HG02759 (cell line): Measurements from ENCODE around the gene PLCG2.
"Not testable (repeated sequence)": the region's sequence is repeated elsewhere in the genome, so short reads cannot be mapped to it uniquely, and the experiment has no call there.

ENCODE experiments used
- ATAC-seq: cut with Tn5 transposase; IDR thresholded peaks from one replicate; pipeline ENCODE4 v1.9.1; 2021; ENCODE audit warnings: mild to moderate bottlenecking, moderate library complexity; ENCODE audit not compliant: unreplicated experiment

PLCG2 gene

GRCh38 chr16:81873843-81874752 is 95.0 kb downstream of the PLCG2 start:
- ATAC-seq: no peak

- ATAC-seq: no peak
Observed at GRCh38 chr16:81875461-81875860, 96.4 kb downstream of the PLCG2 start.

GRCh38 chr16:81876273-81876900 is 97.3 kb downstream of the PLCG2 start:
- no peak for ATAC-seq

- not testable (repeated sequence) for ATAC-seq
Observed at GRCh38 chr16:81877490-81877889, 98.4 kb downstream of the PLCG2 start.

GRCh38 chr16:81878529-81878928 is 99.4 kb downstream of the PLCG2 start:
- no peak for ATAC-seq

GRCh38 chr16:81879625-81880024 is 100.5 kb downstream of the PLCG2 start:
- ATAC-seq: no peak

- no peak for ATAC-seq
Observed at GRCh38 chr16:81880816-81881215, 101.7 kb downstream of the PLCG2 start.

- no peak for ATAC-seq
Observed at GRCh38 chr16:81881228-81881627, 102.1 kb downstream of the PLCG2 start.

- no peak for ATAC-seq
Observed at GRCh38 chr16:81882559-81882958, 103.5 kb downstream of the PLCG2 start.

- no peak for ATAC-seq
Observed at GRCh38 chr16:81883235-81883634, 104.1 kb downstream of the PLCG2 start.

GRCh38 chr16:81885976-81886586 is 107.0 kb downstream of the PLCG2 start:
- no peak for ATAC-seq

GRCh38 chr16:81888520-81889394 is 109.7 kb downstream of the PLCG2 start:
- no peak for ATAC-seq

GRCh38 chr16:81891736-81892364 is 112.8 kb downstream of the PLCG2 start:
- ATAC-seq: no peak

- no peak for ATAC-seq
Observed at GRCh38 chr16:81894592-81894991, 115.5 kb downstream of the PLCG2 start.

- no peak for ATAC-seq
Observed at GRCh38 chr16:81896902-81897301, 117.8 kb downstream of the PLCG2 start.

- no peak for ATAC-seq
Observed at GRCh38 chr16:81899601-81900000, 120.5 kb downstream of the PLCG2 start.

- no peak for ATAC-seq
Observed at GRCh38 chr16:81900014-81900413, 120.9 kb downstream of the PLCG2 start.

GRCh38 chr16:81900456-81900855 is 121.4 kb downstream of the PLCG2 start:
- no peak for ATAC-seq

- ATAC-seq: no peak
Observed at GRCh38 chr16:81901484-81901883, 122.4 kb downstream of the PLCG2 start.

GRCh38 chr16:81902025-81902424 is 122.9 kb downstream of the PLCG2 start:
- no peak for ATAC-seq
